ENCODE measurements around the gene PODN.
A peak's percentile ranks its signal among the peaks of the same experiment; 100 is the strongest.

The PODN gene

GRCh38 chr1:53061859-53062707, at the start of gene PODN:
Gene PODN (plus strand): TSS chr1:53062213. CDS start chr1:53069856, 7,643 bp downstream.
- DNase-seq: no peak

DNA sequence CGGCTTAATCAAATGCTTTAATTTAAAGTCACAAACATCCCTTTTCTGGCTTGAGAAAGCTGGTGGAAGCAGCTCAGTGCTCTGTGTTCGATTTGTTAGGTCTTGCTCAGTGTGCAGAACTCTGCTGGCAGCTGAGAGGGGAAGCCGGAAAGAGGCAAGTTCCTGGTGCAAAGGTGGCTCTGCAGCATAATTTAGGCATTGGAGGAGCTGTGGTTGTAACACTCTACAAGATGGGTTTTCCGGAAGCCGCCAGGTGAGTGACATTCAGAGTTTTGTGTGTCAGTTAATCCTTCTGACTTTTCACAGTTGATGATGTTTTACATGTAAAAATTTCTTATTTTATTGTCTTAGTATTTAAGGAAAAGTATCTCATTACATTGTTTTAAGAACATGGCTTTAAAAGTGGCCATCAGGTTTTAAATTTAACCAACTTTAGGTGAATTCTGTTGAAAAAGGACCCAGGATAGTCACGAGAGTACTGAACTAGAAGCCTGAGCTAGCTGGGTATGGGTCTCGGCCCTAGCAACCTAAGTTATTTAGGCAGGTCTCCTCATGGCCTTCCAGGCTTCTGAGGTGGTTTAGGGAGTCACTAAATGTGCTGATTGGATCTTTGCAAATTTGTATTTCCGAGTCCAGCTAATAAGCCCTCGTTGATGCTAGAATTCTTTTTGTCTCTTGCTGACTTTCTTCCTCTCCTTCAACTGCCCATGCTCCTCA, 47.1 kb upstream of the PODN start:
- DNase-seq: peak; percentile 41

DNA sequence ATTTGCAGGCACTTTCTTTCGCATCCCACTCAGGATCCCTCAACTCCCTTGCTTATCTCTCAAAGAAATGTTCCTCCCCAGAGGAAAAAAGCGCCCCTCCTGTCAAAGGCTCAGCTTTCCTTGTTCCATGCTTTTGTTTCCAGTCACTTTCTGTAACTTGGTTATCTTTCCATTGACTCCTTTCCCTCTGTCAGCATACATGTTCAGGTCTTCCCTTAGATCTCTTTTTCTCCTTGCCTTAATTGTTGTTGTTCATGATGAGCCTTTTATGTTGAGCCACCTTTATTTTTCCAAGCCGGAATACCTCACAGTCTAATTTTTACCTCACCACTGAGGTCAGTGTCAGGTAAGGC, 46.5 kb upstream of the PODN start:
- no peak for DNase-seq

GRCh38 chr1:53016705-53017104, 45.3 kb upstream of the PODN start:
- no peak for DNase-seq

DNA sequence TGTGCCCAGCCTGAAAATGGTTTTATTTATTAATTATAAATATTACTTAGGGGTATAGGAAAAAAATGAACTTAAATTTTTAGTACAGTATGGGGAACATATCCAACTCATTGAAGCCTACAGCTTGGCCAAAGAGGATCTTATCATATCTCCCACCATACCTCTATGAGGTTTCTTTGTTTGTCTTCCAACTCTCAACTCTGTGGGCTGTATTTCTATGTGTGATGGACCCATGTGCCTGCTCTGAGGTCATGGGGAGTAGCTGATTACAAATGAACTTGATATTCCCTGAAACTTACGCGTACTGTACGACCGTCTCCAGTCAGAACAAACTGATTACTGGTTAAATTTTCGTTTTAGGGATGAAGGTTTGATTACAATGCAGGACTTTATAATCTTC, 41.4 kb upstream of the PODN start:
- no peak for DNase-seq

DNA sequence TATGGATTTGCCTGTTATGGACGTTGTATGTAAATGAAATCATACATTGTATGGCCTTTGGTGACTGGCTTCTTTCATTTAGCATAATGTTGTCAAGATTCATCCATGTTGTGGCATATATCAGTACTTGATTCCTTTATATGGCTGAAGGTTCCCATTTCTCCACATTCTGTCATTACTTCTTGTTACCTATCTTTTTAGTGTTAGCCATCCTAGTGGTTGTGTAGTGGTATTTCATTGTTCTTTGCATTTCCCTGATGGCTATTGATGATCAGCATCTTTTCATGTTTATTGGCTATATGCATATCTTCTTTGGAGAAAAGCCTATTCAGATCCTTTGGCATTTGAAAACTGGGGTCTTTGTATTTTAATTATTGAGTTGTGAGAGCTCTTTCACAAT, 39.8 kb upstream of the PODN start:
- no peak for DNase-seq

- no peak for DNase-seq
Observed at GRCh38 chr1:53023546-53023945, 38.5 kb upstream of the PODN start.

- no peak for DNase-seq
Observed at GRCh38 chr1:53024117-53024516, 37.9 kb upstream of the PODN start.

- DNase-seq: no peak
Observed at GRCh38 chr1:53025034-53025768, 36.8 kb upstream of the PODN start.

DNA sequence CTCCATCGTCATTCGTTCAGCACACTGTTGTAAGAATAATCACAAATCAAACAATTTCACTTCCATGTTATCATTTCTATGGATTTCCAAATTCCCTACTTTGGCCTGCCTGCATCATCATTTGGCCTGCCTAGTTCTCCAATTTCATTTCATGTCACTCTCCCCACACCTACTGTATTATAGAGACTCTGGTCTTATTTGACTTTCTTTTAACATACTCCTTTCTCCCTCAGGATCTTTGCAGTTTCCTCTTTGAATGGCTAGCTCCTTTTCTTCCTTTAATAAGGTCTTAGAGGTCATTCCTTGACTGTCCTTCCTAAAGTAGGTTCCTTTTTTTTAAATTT, 36.3 kb upstream of the PODN start:
- no peak for DNase-seq

GRCh38 chr1:53026254-53026653, 35.8 kb upstream of the PODN start:
- DNase-seq: no peak

- DNase-seq: no peak
Observed at GRCh38 chr1:53031732-53032131, 30.3 kb upstream of the PODN start.

- no peak for DNase-seq
Observed at GRCh38 chr1:53037159-53037558, 24.9 kb upstream of the PODN start.

- DNase-seq: no peak
Observed at GRCh38 chr1:53038566-53038965, 23.4 kb upstream of the PODN start.

DNA sequence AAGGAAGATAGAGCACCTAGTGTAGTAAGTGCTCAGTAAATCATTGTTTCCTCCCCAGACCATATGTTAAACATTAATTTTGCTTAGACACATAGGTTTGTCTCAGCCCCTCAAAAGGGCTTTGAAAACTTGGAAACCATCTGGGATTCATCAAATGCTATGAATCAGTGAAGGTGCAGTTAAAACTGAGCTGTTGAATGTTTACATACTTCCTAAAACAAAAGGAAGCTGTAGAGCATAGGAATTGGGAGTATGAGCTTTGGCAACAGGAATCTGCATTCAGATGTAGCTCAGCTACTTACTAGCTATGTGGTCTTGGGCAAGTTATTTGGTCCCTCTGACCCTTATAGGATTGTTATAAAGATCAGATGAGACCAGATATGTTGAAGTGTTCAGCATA, 18.7 kb upstream of the PODN start:
- no peak for DNase-seq

DNA sequence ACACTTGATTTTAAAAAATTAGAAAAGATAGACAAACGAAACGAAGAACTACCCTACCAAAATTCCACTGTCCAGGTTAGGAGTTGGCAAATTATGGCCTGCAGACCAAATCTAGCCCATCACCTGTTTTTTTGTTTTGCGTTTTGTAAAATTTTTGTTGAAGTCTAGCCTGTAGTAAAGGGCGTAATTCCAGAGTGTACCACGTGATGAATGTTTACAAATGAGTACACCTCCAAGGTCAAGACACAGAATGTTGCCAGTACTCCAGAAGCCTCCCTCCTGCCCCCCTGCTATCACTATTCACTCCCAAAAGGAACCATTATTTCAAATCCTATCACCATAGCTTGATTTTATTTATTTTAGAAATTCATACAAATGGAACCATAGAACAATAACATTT, 17.1 kb upstream of the PODN start:
- no peak for DNase-seq

DNA sequence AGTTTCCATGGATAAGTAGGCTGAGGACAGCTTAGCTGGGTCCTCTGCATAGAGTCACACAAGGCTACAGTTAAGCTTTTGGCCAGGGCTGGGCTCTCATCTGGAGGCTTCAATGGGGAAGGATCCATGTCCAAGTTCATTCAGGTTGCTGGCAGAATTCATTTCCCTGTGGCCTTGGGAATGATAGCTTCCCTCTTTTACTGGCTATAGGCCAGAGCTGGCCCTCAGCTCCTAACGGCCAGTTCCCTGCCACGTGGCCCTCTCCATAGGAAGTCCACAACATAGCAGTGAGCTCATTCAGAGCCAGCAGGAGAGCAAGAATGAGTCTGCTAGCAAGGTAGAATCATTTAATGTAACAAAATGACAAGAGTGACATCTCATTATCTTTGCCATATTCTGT, 15.1 kb upstream of the PODN start:
- DNase-seq: no peak

DNA sequence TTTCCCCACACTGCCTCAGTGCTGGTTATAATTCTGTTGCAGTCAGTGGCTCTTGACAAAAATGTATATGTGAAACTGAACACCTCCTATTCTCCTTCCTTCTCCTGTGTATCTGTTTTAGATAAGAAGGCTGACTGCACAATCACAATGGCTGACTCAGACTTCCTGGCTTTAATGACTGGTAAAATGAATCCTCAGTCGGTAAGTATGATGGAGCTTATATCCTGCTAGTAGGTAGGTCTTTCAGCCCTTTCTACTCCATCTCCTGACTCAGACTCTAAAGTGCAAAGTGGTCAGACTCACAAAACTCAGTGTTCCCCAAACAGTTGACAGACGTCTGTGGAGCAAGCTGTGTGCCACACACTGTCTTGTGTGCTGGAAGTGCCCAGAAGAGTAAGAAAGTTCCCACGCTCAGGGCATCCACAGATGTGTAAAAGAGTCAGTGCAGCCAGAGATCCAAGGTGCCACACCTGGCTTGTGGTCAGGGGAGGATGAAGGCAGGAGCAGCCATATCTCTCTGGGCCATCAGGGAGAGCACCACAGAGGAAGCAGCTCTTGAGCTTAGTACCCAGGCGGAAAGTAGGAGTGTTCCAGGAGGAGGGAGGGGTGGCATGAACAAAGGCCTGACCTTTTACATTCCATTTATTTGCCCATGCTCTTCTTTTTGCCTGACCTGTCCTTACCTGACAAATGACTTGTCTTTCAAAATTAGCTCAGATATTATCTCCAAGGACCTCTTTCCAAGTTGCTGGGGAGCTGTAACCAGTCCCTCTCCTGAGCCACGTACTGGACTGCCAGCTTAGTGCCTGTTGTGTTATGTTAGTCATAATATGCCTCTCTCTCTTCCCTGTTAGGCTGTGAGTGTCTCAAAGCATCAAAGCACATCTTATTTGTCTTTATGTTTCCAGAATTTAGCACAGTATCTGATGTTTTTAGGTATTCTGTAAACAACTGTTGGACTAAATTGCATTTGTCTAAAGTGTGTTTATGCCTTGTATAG, 14.0 kb upstream of the PODN start:
- no peak for DNase-seq

GRCh38 chr1:53048960-53049573, 12.9 kb upstream of the PODN start:
- no peak for DNase-seq

- no peak for DNase-seq
Observed at GRCh38 chr1:53049574-53049967, 12.4 kb upstream of the PODN start.

DNA sequence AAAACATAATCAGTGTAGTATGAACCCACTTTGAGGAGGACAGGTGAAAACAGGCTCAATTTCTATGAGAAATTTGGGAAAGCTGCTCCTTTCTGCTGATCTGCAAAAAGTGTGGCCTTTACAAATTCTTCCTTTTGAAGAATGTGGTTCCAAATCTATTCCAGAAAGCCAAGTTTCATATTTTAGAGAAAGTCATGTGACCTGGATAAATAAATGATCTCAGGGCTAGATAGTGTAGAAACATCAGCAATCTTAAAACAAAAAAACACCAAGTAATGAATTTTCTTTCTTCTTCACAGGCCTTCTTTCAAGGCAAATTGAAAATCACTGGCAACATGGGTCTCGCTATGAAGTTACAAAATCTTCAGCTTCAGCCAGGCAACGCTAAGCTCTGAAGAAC, 11.7 kb upstream of the PODN start:
- no peak for DNase-seq

DNA sequence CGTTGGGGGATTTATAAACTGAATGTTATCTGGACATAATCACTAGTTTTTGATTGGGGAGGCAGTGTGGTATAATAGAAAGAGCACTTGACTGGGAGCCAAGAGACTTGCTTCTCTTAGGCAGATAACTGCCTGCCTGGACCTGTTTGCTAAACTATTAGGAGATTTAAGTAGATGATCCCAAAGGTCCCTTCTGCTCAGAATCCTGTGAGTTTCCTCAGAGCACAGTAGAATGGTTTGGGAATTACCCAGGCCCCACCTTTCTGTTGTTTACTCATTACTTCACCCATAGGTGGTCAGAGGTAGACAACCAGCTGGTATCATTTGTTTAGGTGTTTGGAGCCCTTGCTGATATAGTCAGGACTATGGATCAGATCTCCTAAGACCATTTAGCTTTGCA, 10.3 kb upstream of the PODN start:
- no peak for DNase-seq

Data from NCI-H187 treated with DMSO at 0.1 percent for 48 hours (cell line).